HepG2 (cell line): Measurements from ENCODE around the gene VSTM1. TPM values are rescaled to one million over a fixed set of nuclear protein-coding genes. Genes with fewer than 3 reads are reported as not detected.

Source experiments
- ATAC-seq: fragments of 200-7000 bp; cut with Tn5 transposase; 3 replicates; pipeline ENCODE4 v1.9.1; 2020; ENCODE audit warnings: mild to moderate bottlenecking, moderate library complexity
- BruUV-seq: library from RNA; stranded (reverse); fragments of 400-500 nt; replicated peaks from 2 replicates; lab custom pipeline; 2021; lab: Mats Ljungman, UMichigan
- CTCF ChIA-PET: fragments of 300-600 bp; formaldehyde crosslinking; extraction: SDS; loops from one replicate; lab custom pipeline; 2021; ENCODE audit warnings: low total read pairs, inconsistent platforms, low intra/inter-chr PET ratio; lab: Yijun Ruan, JAX
- POLR2A ChIA-PET: fragments of 350-600 bp; sonication (Branson Sonifier 250); formaldehyde crosslinking; loops from one replicate; lab custom pipeline; 2020; ENCODE audit warnings: antibody characterized with exemption, inconsistent platforms; lab: Yijun Ruan, JAX
- DNase-seq: peaks from one replicate; pipeline ENCODE4 v3.0.0-alpha.2; 2015; ENCODE audit warnings: low spot score
- FAIRE-seq: peaks from 3 replicates; lab custom pipeline; 2011; peaks lifted over from hg19 to GRCh38; lab: Jason Lieb, UNC
- H2AFZ ChIP-seq: one replicate; pipeline ENCODE4 v1.6.1; 2011; ENCODE audit warnings: low read length, inconsistent platforms
- H3K27ac ChIP-seq: fragments of 300-600 bp; 3 replicates; pipeline ENCODE4 v1.8.0; 2011; ENCODE audit warnings: mixed run types, mild to moderate bottlenecking, mixed read lengths, low read length, inconsistent platforms; ENCODE audit not compliant: insufficient read depth; ENCODE audit errors: extremely low read length
- H3K27me3 ChIP-seq, 2 experiments: fragments of 200-600 bp in 1 of 2; 2 replicates in 1 of 2; 3 replicates in 1 of 2; pipeline versions ENCODE4 v1.6.0 to v1.8.0; 2011; ENCODE audit warnings: low read length in 2 of 2, mild to moderate bottlenecking in 2 of 2, moderate library complexity in 2 of 2, inconsistent platforms in 1 of 2; ENCODE audit not compliant: insufficient read depth in 2 of 2, control insufficient read depth in 1 of 2
- H3K36me3 ChIP-seq, 2 experiments: fragments of 200-600 bp in 1 of 2; replicated peaks in 1 of 2; 2 replicates in 1 of 2; 3 replicates in 1 of 2; pipeline versions ENCODE4 v1.5.1 to v1.8.0; 2011; ENCODE audit warnings: low read length in 2 of 2, inconsistent platforms in 1 of 2; ENCODE audit not compliant: insufficient read depth in 2 of 2, control insufficient read depth in 1 of 2
- H3K4me1 ChIP-seq: 2 replicates; pipeline ENCODE4 v1.5.1; 2012; ENCODE audit warnings: low read length, inconsistent platforms; ENCODE audit not compliant: insufficient read depth
- H3K4me2 ChIP-seq: 2 replicates; pipeline ENCODE4 v1.6.0; 2011; ENCODE audit warnings: low read depth, low read length, inconsistent platforms
- H3K4me3 ChIP-seq, 3 experiments: fragments of 200-600 bp in 1 of 3; sonication (generic), shearing (Covaris generic) in 1 of 3; replicated peaks in 1 of 3; 2 replicates each; pipeline ENCODE4 v1.5.1; 2011 to 2016; ENCODE audit warnings: low read length in 3 of 3, inconsistent platforms in 2 of 3, low read depth in 2 of 3, mild to moderate bottlenecking in 2 of 3, control low read depth in 1 of 3, mixed read lengths in 1 of 3; ENCODE audit not compliant: insufficient read depth in 1 of 3
- H3K79me2 ChIP-seq: one replicate; pipeline ENCODE4 v1.6.1; 2011; ENCODE audit warnings: low read length, inconsistent platforms; ENCODE audit not compliant: insufficient read depth
- H3K9ac ChIP-seq: 2 replicates; pipeline ENCODE4 v1.6.0; 2011; ENCODE audit warnings: mild to moderate bottlenecking, low read depth, low read length, inconsistent platforms; ENCODE audit not compliant: insufficient read depth
- H3K9me3 ChIP-seq: 2 replicates; pipeline ENCODE4 v1.5.1; 2012; ENCODE audit warnings: mild to moderate bottlenecking, low read length
- H4K20me1 ChIP-seq: 2 replicates; pipeline ENCODE4 v1.6.0; 2011; ENCODE audit warnings: inconsistent platforms, mild to moderate bottlenecking, low read length, moderate library complexity; ENCODE audit not compliant: insufficient read depth
- BRCA1 ChIP-seq: sonication (generic); formaldehyde crosslinking; IDR thresholded peaks from 2 replicates; pipeline ENCODE4 v1.4.0; 2020; ENCODE audit warnings: missing genetic modification reagents
- PHF5A ChIP-seq: IDR thresholded peaks from one replicate; pipeline ENCODE4 v1.6.1; 2018; ENCODE audit warnings: low read depth, missing genetic modification reagents; ENCODE audit not compliant: unreplicated experiment
- RBM39 ChIP-seq: fragments of 200-400 bp; formaldehyde crosslinking; IDR thresholded peaks from one replicate; pipeline ENCODE4 v1.6.1; 2018; ENCODE audit warnings: antibody characterized with exemption, mild to moderate bottlenecking, low read depth, low read length; ENCODE audit not compliant: poor library complexity, severe bottlenecking
- SP4 ChIP-seq: sonication (generic); formaldehyde crosslinking; IDR thresholded peaks from 2 replicates; pipeline ENCODE4 v1.8.1; 2023; ENCODE audit warnings: mild to moderate bottlenecking, missing genetic modification reagents
- ZNF496 ChIP-seq: sonication (generic); formaldehyde crosslinking; IDR thresholded peaks from 2 replicates; pipeline ENCODE4 v1.8.1; 2023; ENCODE audit warnings: mild to moderate bottlenecking, moderate library complexity, missing genetic modification reagents; ENCODE audit not compliant: insufficient replicate concordance
- ZNF563 ChIP-seq: sonication (generic); formaldehyde crosslinking; IDR thresholded peaks from 2 replicates; pipeline ENCODE4 v1.8.0; 2022; ENCODE audit warnings: mild to moderate bottlenecking, moderate library complexity, missing genetic modification reagents
- WGBS: methylation state at CpG from one replicate; pipeline ENCODE4 v1.1.6; 2017; ENCODE audit warnings: low lambda C conversion rate; 5-methylcytosine and 5-hydroxymethylcytosine counted together
- in situ Hi-C: cut with HindIII; loops from 2 replicates; pipeline ENCODE4 v1.10.0; 2017; ENCODE audit warnings: low pct_unique_long_range_greater_than_20kb; ENCODE audit not compliant: extremely low pct_ligation_motif_present
- intact Hi-C: fragments of 100-400 bp; cut with micrococcal nuclease; formaldehyde crosslinking; loops from one replicate; pipeline ENCODE4 v1.10.0; 2022; ENCODE audit not compliant: unreplicated experiment
- polyA plus RNA-seq, 8 experiments: library from polyadenylated mRNA; depleted of rRNA in 3 of 8; stranded (reverse) in 7 of 8; unstranded in 1 of 8; fragments of >200 nt; fragmentation: Illumina TruSeq in 4 of 8; extraction: Trizol in 4 of 8; gene quantifications; 2 replicates each; pipeline versions ENCODE4 v1.2.1 to v1.2.3, GENCODE V29; 2011 to 2016; ENCODE audit warnings: low read depth in 4 of 8, missing spikeins in 1 of 8, mixed read lengths in 1 of 8; ENCODE audit not compliant: insufficient read depth in 1 of 8
- total RNA-seq, 5 experiments: library from RNA; depleted of rRNA; stranded (reverse); fragments of >200 nt; fragmentation: Illumina TruSeq; extraction: Trizol; gene quantifications; 2 replicates each; pipeline ENCODE4 v1.2.3, GENCODE V29; 2016; ENCODE audit warnings: low read depth in 1 of 5
- TF ChIP-seq, protein P1 (sequence below): sonication (generic); formaldehyde crosslinking; conservative IDR thresholded peaks from 2 replicates; pipeline ENCODE4 v1.4.0; 2020; ENCODE audit warnings: missing genetic modification reagents
- TF ChIP-seq, protein P2 (sequence below): sonication (generic); formaldehyde crosslinking; IDR thresholded peaks from 2 replicates; pipeline ENCODE4 v1.8.0; 2022; ENCODE audit warnings: missing genetic modification reagents, mild to moderate bottlenecking, borderline replicate concordance
- TF ChIP-seq, protein P3 (sequence below): sonication (generic); formaldehyde crosslinking; IDR thresholded peaks from 2 replicates; pipeline ENCODE4 v1.4.0; 2020; ENCODE audit warnings: missing genetic modification reagents, borderline replicate concordance

The VSTM1 gene
- total and polyA plus RNA-seq, 2 of the 13 experiments (the other 11 are each of a cell fraction or from before 2014, with no cell fraction given) = not detected

DNA sequence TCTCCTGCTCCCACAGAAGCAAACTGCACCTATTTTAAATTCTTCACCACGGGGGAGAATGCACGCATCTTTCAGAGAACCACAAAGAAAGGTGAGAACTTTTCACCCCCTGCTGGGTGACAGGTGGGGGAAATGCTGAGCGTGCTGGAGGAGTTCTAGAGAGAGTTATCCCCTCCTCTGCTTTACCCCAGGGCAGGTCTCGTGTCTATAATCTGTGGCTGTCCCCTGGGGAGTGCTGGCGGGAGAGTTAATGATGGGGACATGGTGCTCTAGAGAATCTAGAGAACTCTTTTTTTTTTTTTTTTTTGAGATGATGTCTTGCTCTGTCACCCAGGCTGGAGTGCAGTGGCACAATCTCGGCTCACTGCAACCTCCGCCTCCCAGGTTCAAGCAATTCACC is 65.5 kb downstream of the VSTM1 start:
- FAIRE-seq (no peak), DNase-seq (no peak), ATAC-seq (no peak)
- POLR2A ChIA-PET = no interaction called here
- H3K9ac ChIP-seq = no peak overlapping the region
- no peaks in the 10 kb centered on the region for H4K20me1 ChIP-seq
- H3K27ac ChIP-seq = no peak overlapping the region
- H3K79me2 ChIP-seq = no peaks in the 10 kb centered on the region
- H3K36me3 ChIP-seq = no peaks in the 10 kb centered on the region
- H3K4me2 ChIP-seq = no peak overlapping the region
- H3K9me3 ChIP-seq = no peaks in the 10 kb centered on the region
- no TSS peak for BruUV-seq
- CTCF ChIA-PET = no interaction called here
- H3K27me3 ChIP-seq = peaks cover 0 to 27% of the 10 kb centered on the region in 2 experiments; a peak in 4 of 5 replicates
- WGBS = 14% methylated on average over 7 of the region's 7 CpGs
- H2AFZ ChIP-seq = no peak overlapping the region
- TF ChIP-seq, protein P1, sequence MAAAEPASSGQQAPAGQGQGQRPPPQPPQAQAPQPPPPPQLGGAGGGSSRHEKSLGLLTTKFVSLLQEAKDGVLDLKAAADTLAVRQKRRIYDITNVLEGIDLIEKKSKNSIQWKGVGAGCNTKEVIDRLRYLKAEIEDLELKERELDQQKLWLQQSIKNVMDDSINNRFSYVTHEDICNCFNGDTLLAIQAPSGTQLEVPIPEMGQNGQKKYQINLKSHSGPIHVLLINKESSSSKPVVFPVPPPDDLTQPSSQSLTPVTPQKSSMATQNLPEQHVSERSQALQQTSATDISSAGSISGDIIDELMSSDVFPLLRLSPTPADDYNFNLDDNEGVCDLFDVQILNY = no peak
- TF ChIP-seq PHF5A (CRISPR knock-in tag) (no peak), RBM39 (no peak), BRCA1 (no peak), SP4 (no peak), ZNF563 (CRISPR knock-in tag) (no peak), ZNF496 (CRISPR knock-in tag) (no peak)
- TF ChIP-seq, protein P2, sequence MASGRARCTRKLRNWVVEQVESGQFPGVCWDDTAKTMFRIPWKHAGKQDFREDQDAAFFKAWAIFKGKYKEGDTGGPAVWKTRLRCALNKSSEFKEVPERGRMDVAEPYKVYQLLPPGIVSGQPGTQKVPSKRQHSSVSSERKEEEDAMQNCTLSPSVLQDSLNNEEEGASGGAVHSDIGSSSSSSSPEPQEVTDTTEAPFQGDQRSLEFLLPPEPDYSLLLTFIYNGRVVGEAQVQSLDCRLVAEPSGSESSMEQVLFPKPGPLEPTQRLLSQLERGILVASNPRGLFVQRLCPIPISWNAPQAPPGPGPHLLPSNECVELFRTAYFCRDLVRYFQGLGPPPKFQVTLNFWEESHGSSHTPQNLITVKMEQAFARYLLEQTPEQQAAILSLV (CRISPR knock-in tag) = no peak
- TF ChIP-seq, protein P3, sequence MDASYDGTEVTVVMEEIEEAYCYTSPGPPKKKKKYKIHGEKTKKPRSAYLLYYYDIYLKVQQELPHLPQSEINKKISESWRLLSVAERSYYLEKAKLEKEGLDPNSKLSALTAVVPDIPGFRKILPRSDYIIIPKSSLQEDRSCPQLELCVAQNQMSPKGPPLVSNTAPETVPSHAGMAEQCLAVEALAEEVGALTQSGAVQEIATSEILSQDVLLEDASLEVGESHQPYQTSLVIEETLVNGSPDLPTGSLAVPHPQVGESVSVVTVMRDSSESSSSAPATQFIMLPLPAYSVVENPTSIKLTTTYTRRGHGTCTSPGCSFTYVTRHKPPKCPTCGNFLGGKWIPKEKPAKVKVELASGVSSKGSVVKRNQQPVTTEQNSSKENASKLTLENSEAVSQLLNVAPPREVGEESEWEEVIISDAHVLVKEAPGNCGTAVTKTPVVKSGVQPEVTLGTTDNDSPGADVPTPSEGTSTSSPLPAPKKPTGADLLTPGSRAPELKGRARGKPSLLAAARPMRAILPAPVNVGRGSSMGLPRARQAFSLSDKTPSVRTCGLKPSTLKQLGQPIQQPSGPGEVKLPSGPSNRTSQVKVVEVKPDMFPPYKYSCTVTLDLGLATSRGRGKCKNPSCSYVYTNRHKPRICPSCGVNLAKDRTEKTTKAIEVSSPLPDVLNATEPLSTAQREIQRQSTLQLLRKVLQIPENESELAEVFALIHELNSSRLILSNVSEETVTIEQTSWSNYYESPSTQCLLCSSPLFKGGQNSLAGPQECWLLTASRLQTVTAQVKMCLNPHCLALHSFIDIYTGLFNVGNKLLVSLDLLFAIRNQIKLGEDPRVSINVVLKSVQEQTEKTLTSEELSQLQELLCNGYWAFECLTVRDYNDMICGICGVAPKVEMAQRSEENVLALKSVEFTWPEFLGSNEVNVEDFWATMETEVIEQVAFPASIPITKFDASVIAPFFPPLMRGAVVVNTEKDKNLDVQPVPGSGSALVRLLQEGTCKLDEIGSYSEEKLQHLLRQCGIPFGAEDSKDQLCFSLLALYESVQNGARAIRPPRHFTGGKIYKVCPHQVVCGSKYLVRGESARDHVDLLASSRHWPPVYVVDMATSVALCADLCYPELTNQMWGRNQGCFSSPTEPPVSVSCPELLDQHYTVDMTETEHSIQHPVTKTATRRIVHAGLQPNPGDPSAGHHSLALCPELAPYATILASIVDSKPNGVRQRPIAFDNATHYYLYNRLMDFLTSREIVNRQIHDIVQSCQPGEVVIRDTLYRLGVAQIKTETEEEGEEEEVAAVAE (CRISPR knock-in tag) = no peak
- H3K4me1 ChIP-seq = no peaks in the 10 kb centered on the region
- intact Hi-C loops = no loop called here
- H3K4me3 ChIP-seq = no peak overlapping the region
- in situ Hi-C loops = no loop called here
